ENCODE data around the gene SYNDIG1.

The SYNDIG1 gene

DNA sequence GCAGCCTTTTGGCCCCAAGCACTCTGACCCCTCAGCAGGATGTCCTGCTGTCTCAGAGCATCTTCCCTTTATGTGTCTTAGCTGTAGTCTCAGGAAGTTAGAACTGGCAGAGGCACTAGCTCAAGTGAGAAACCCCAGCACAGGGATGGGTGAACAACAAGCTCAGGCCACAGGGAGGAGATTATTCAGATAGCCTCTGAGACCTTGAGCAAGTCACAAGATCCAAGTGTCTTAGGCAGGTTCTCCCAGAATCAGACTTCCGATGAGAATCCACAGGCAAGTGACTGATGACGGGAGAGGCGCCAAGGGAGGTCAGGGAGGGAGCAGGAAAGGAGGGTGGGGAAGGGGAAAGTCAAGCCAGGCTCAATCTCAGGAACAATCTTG lies 13.0 kb upstream of the SYNDIG1 start:
- Histone ChIP-seq H3K4ac (ENCODE audit: low read depth, low read length) (no peak overlapping the region), H3K27ac (ENCODE audit: low read depth, low read length) (no peak overlapping the region), H2AFZ (ENCODE audit: insufficient read depth, low read length, poor library complexity) (no peak overlapping the region)

DNA sequence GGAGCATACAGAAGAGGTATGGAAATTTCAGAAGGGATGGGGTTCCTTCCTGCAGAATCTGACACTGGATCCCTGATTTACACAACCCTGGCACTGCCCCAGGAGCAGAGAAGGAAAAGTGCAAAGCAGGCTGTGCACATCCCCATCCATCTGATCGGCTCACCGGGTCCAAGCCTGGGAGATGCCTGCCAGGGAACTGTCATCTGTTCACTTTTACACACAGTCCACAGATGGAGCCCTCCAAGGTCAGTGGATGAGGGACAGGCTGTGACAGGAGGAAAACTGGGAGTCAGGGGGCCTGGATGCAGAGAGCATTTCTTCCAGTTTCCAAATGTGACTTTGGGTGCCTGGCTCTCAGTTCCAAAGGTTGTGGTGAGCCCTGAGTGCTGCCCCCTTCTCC lies 11.0 kb upstream of the SYNDIG1 start:
- Histone ChIP-seq H3K27ac (ENCODE audit: low read depth, low read length) (no peak overlapping the region), H2AFZ (ENCODE audit: insufficient read depth, low read length, poor library complexity) (no peak overlapping the region), H3K27me3 (ENCODE audit: insufficient read depth, low read length) (no peaks in the 10 kb centered on the region), H3K79me2 (ENCODE audit: control insufficient read depth, insufficient read depth, low read length, poor library complexity) (no peaks in the 10 kb centered on the region), H4K12ac (ENCODE audit: low read depth, low read length) (no peak overlapping the region), H3K36me3 (ENCODE audit: control insufficient read depth in 1 of 2, insufficient read depth in 2 of 2, low read length in 2 of 2) (no peaks in the 10 kb centered on the region), H2BK5ac (ENCODE audit: low read depth, low read length, poor library complexity) (no peak overlapping the region), H4K91ac (ENCODE audit: low read depth, low read length) (no peak overlapping the region), H3K4me1 (ENCODE audit: control insufficient read depth in 1 of 2, insufficient read depth in 2 of 2, low read length in 2 of 2) (peaks cover 0 to 4% of the 10 kb centered on the region in 2 experiments), H3K4me2 (ENCODE audit: low read length) (no peak overlapping the region), H3K4ac (ENCODE audit: low read depth, low read length) (no peak overlapping the region), H3K9ac (ENCODE audit: low read length) (no peak overlapping the region), H3K9me3 (ENCODE audit: insufficient read depth, low read depth, low read length) (no peaks in the 10 kb centered on the region), H4K8ac (ENCODE audit: low read depth, low read length) (no peak overlapping the region), H3K14ac (ENCODE audit: low read length) (no peak overlapping the region), H2BK12ac (ENCODE audit: low read length) (no peak overlapping the region), H3K23ac (ENCODE audit: low read length) (no peak overlapping the region), H3K4me3 (ENCODE audit: low read depth, low read length) (no peak overlapping the region), H3K79me1 (ENCODE audit: low read length) (no peaks in the 10 kb centered on the region), H2AK5ac (ENCODE audit: low read length) (no peak overlapping the region), H3K18ac (ENCODE audit: low read length) (no peak overlapping the region), H2BK120ac (ENCODE audit: insufficient read depth, low read length, poor library complexity) (no peak overlapping the region)
- DNase-seq: no peak
- no CpG with 5 or more reads among the region's 2 CpGs for WGBS (ENCODE audit: extremely low coverage, insufficient coverage, insufficient read length)

More for the DNA sequence above, 13.0 kb upstream of the SYNDIG1 start:
- Histone ChIP-seq H3K27me3 (ENCODE audit: insufficient read depth, low read length) (no peaks in the 10 kb centered on the region), H2BK5ac (ENCODE audit: low read depth, low read length, poor library complexity) (no peak overlapping the region), H3K79me1 (ENCODE audit: low read length) (no peaks in the 10 kb centered on the region), H3K9me3 (ENCODE audit: insufficient read depth, low read depth, low read length) (peaks cover 5% of the 10 kb centered on the region), H4K12ac (ENCODE audit: low read depth, low read length) (no peak overlapping the region), H3K9ac (ENCODE audit: low read length) (no peak overlapping the region), H3K23ac (ENCODE audit: low read length) (no peak overlapping the region), H3K4me2 (ENCODE audit: low read length) (no peak overlapping the region), H3K36me3 (ENCODE audit: control insufficient read depth in 1 of 2, insufficient read depth in 2 of 2, low read length in 2 of 2) (no peaks in the 10 kb centered on the region), H2BK12ac (ENCODE audit: low read length) (no peak overlapping the region), H2AK5ac (ENCODE audit: low read length) (no peak overlapping the region), H4K8ac (ENCODE audit: low read depth, low read length) (no peak overlapping the region), H3K18ac (ENCODE audit: low read length) (no peak overlapping the region), H2BK120ac (ENCODE audit: insufficient read depth, low read length, poor library complexity) (no peak overlapping the region), H3K4me3 (ENCODE audit: low read depth, low read length) (no peak overlapping the region), H3K79me2 (ENCODE audit: control insufficient read depth, insufficient read depth, low read length, poor library complexity) (no peaks in the 10 kb centered on the region), H3K14ac (ENCODE audit: low read length) (no peak overlapping the region), H3K4me1 (ENCODE audit: control insufficient read depth in 1 of 2, insufficient read depth in 2 of 2, low read length in 2 of 2) (peaks cover 0 to 4% of the 10 kb centered on the region in 2 experiments), H4K91ac (ENCODE audit: low read depth, low read length) (no peak overlapping the region)
- WGBS (ENCODE audit: extremely low coverage, insufficient coverage, insufficient read length): no CpG with 5 or more reads among the region's 3 CpGs
- no peak for DNase-seq

DNA sequence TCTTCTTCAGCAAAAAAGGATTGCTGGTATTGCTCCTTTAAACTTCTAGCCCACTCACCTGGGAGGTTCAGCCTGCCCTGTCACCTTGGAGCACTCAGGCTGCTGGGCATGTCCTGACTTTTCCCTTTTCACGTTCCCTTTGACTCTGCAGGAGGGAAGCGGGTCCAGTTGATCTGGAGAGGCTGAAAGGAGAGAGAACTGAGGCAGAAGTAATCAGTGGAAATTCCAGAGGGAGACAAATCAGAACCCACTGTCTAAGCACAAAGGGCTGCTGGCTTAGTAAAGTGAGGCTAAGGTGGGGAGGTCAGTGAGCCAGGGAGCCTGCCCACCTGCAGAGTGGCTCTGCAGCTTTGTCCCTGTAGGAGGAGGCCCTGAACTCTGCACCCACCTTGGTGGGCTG lies 9.7 kb upstream of the SYNDIG1 start:
- H3K18ac ChIP-seq (ENCODE audit: low read length): no peak overlapping the region
- H3K36me3 ChIP-seq (ENCODE audit: control insufficient read depth in 1 of 2, insufficient read depth in 2 of 2, low read length in 2 of 2): no peaks in the 10 kb centered on the region
- H3K9me3 ChIP-seq (ENCODE audit: insufficient read depth, low read depth, low read length): no peaks in the 10 kb centered on the region
- no peak overlapping the region for H3K27ac ChIP-seq (ENCODE audit: low read depth, low read length)
- H3K14ac ChIP-seq (ENCODE audit: low read length): no peak overlapping the region
- H2AK5ac ChIP-seq (ENCODE audit: low read length): no peak overlapping the region
- no peak overlapping the region for H3K9ac ChIP-seq (ENCODE audit: low read length)
- no peak overlapping the region for H3K4me2 ChIP-seq (ENCODE audit: low read length)
- peak overlapping the region; percentile 39 for H3K4me3 ChIP-seq (ENCODE audit: low read depth, low read length)
- no peak overlapping the region for H3K23ac ChIP-seq (ENCODE audit: low read length)
- H2BK120ac ChIP-seq (ENCODE audit: insufficient read depth, low read length, poor library complexity): no peak overlapping the region
- H3K4ac ChIP-seq (ENCODE audit: low read depth, low read length): no peak overlapping the region
- DNase-seq: no peak
- H2BK12ac ChIP-seq (ENCODE audit: low read length): no peak overlapping the region
- no peaks in the 10 kb centered on the region for H3K79me2 ChIP-seq (ENCODE audit: control insufficient read depth, insufficient read depth, low read length, poor library complexity)
- no peak overlapping the region for H4K8ac ChIP-seq (ENCODE audit: low read depth, low read length)
- no peak overlapping the region for H2BK5ac ChIP-seq (ENCODE audit: low read depth, low read length, poor library complexity)
- no CpG with 5 or more reads among the region's 2 CpGs for WGBS (ENCODE audit: extremely low coverage, insufficient coverage, insufficient read length)
- H3K27me3 ChIP-seq (ENCODE audit: insufficient read depth, low read length): no peaks in the 10 kb centered on the region
- H4K12ac ChIP-seq (ENCODE audit: low read depth, low read length): no peak overlapping the region
- H3K79me1 ChIP-seq (ENCODE audit: low read length): no peaks in the 10 kb centered on the region
- H3K4me1 ChIP-seq (ENCODE audit: control insufficient read depth in 1 of 2, insufficient read depth in 2 of 2, low read length in 2 of 2): peaks cover 0 to 4% of the 10 kb centered on the region in 2 experiments
- no peak overlapping the region for H2AFZ ChIP-seq (ENCODE audit: insufficient read depth, low read length, poor library complexity)
- H4K91ac ChIP-seq (ENCODE audit: low read depth, low read length): peak overlapping the region; percentile 8

DNA sequence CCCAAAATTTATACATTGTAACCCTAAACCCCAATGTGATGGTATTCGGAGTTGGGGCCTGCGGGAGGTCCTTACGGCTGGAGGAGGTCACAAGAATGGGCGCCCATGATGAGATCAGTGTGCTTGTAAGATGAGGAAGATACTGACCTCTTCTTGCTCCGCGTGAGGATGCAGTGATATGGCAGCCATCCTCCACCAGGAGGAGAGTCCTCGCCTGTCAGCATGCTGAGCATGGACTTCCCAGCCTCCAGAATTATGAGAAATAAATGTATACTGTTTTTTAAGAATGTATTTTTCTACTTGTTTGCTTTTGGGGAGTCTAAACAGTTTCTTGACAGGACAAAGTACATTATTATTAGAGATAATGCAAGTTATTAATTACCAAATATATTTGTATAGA lies 8.7 kb upstream of the SYNDIG1 start:
- no peaks in the 10 kb centered on the region for H3K79me1 ChIP-seq (ENCODE audit: low read length)
- H3K79me2 ChIP-seq (ENCODE audit: control insufficient read depth, insufficient read depth, low read length, poor library complexity): no peaks in the 10 kb centered on the region
- H3K4me2 ChIP-seq (ENCODE audit: low read length): no peak overlapping the region
- no peak overlapping the region for H2AK5ac ChIP-seq (ENCODE audit: low read length)
- peaks cover 0 to 4% of the 10 kb centered on the region in 2 experiments for H3K4me1 ChIP-seq (ENCODE audit: control insufficient read depth in 1 of 2, insufficient read depth in 2 of 2, low read length in 2 of 2)
- H3K9ac ChIP-seq (ENCODE audit: low read length): no peak overlapping the region
- no peak overlapping the region for H4K91ac ChIP-seq (ENCODE audit: low read depth, low read length)
- no peak overlapping the region for H3K4ac ChIP-seq (ENCODE audit: low read depth, low read length)
- no peak for DNase-seq
- no peak overlapping the region for H4K8ac ChIP-seq (ENCODE audit: low read depth, low read length)
- no peaks in the 10 kb centered on the region for H3K9me3 ChIP-seq (ENCODE audit: insufficient read depth, low read depth, low read length)
- H3K23ac ChIP-seq (ENCODE audit: low read length): no peak overlapping the region
- H2BK120ac ChIP-seq (ENCODE audit: insufficient read depth, low read length, poor library complexity): no peak overlapping the region
- H3K14ac ChIP-seq (ENCODE audit: low read length): no peak overlapping the region
- no peaks in the 10 kb centered on the region for H3K27me3 ChIP-seq (ENCODE audit: insufficient read depth, low read length)
- no peak overlapping the region for H4K12ac ChIP-seq (ENCODE audit: low read depth, low read length)
- H3K36me3 ChIP-seq (ENCODE audit: control insufficient read depth in 1 of 2, insufficient read depth in 2 of 2, low read length in 2 of 2): no peaks in the 10 kb centered on the region
- no peak overlapping the region for H2BK12ac ChIP-seq (ENCODE audit: low read length)
- no peak overlapping the region for H3K18ac ChIP-seq (ENCODE audit: low read length)
- no peak overlapping the region for H2BK5ac ChIP-seq (ENCODE audit: low read depth, low read length, poor library complexity)
- no CpG with 5 or more reads among the region's 7 CpGs for WGBS (ENCODE audit: extremely low coverage, insufficient coverage, insufficient read length)
- H3K27ac ChIP-seq (ENCODE audit: low read depth, low read length): no peak overlapping the region
- H3K4me3 ChIP-seq (ENCODE audit: low read depth, low read length): peak overlapping the region; percentile 33
- H2AFZ ChIP-seq (ENCODE audit: insufficient read depth, low read length, poor library complexity): no peak overlapping the region
